ENCODE data around the gene GSG1L.

- TF ChIP-seq SRF (IDR thresholded peaks at IDR 0.05; ENCODE audit: low read depth, low read length) (no peak), NR2F2 (IDR thresholded peaks at IDR 0.05; ENCODE audit: borderline replicate concordance, low read depth) (no peak), KAT7 (CRISPR knock-in tag; IDR thresholded peaks at IDR 0.05; ENCODE audit: borderline replicate concordance) (no peak), ZNF496 (CRISPR knock-in tag; IDR thresholded peaks at IDR 0.05; ENCODE audit: insufficient replicate concordance) (no peak)
- TF ChIP-seq, protein P1, sequence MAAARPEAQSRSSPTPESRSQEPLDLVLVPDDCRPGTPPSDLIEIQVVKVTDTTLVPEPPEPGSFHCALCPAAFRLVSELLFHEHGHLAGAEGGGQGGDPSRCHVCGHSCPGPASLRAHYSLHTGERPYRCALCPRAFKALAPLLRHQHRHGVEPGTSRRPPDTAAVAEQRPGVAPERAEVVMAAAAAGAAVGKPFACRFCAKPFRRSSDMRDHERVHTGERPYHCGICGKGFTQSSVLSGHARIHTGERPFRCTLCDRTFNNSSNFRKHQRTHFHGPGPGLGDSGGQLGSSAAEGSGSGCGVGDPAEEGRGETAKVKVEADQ (CRISPR knock-in tag; IDR thresholded peaks at IDR 0.05; ENCODE audit: borderline replicate concordance): no peak
Observed at GRCh38 chr16:27932542-27933135, 130.9 kb downstream of the GSG1L start.

All from HepG2 (cell line).